ENCODE measurements around the gene FBXL13. TPM values are rescaled to one million over a fixed set of nuclear protein-coding genes. Genes with fewer than 3 reads are reported as not detected.
A peak's percentile ranks its signal among the peaks of the same experiment; 100 is the strongest.
"Not testable (repeated sequence)": the region's sequence is repeated elsewhere in the genome, so short reads cannot be mapped to it uniquely, and the experiment has no call there.

FBXL13 gene
- 6.5 TPM for total RNA-seq

- FAIRE-seq (no peak), DNase-seq (ENCODE audit: low spot score in 2 of 2) (peak; percentile 86 to 90)
Measured at GRCh38 chr7:103074519-103075336, at the start of gene FBXL13, which contains the start of gene ARMC10. Gene FBXL13, minus strand, starts transcription at chr7:103074796. Gene ARMC10, plus strand, starts transcription at chr7:103075140. Its CDS starts 133 bp downstream, at chr7:103075273.

- FAIRE-seq (no peak), DNase-seq (ENCODE audit: low spot score in 2 of 2) (no peak)
Measured at GRCh38 chr7:103123529-103123928, 48.9 kb upstream of the FBXL13 start.

GRCh38 chr7:103121641-103122040 is 47.0 kb upstream of the FBXL13 start:
- DNase-seq (ENCODE audit: low spot score in 2 of 2) = no peak
- FAIRE-seq = no peak

- DNase-seq (ENCODE audit: low spot score in 2 of 2) = no peak
- FAIRE-seq = no peak
Measured at GRCh38 chr7:103120362-103120761, 45.8 kb upstream of the FBXL13 start.

- FAIRE-seq = no peak
Measured at GRCh38 chr7:103119791-103120291, 45.2 kb upstream of the FBXL13 start.

GRCh38 chr7:103117465-103117864 is 42.9 kb upstream of the FBXL13 start:
- DNase-seq (ENCODE audit: low spot score in 2 of 2) (no peak), FAIRE-seq (no peak)

More at GRCh38 chr7:103119791-103120291, 45.2 kb upstream of the FBXL13 start:
- DNase-seq (ENCODE audit: low spot score in 2 of 2) = no peak

- DNase-seq (ENCODE audit: low spot score in 2 of 2) = peak in 1 of 2 donors; percentile 6
- FAIRE-seq = no peak
Measured at GRCh38 chr7:103116991-103117390, 42.4 kb upstream of the FBXL13 start.

GRCh38 chr7:103116511-103116910 is 41.9 kb upstream of the FBXL13 start:
- no peak for DNase-seq (ENCODE audit: low spot score in 2 of 2)
- FAIRE-seq = no peak

- FAIRE-seq (no peak), DNase-seq (ENCODE audit: low spot score in 2 of 2) (no peak)
Measured at GRCh38 chr7:103115771-103116170, 41.2 kb upstream of the FBXL13 start.

- FAIRE-seq = no peak
Measured at GRCh38 chr7:103114576-103115008, 40.0 kb upstream of the FBXL13 start.

GRCh38 chr7:103113164-103113563 is 38.6 kb upstream of the FBXL13 start:
- FAIRE-seq (no peak), DNase-seq (ENCODE audit: low spot score in 2 of 2) (no peak)

More at GRCh38 chr7:103114576-103115008, 40.0 kb upstream of the FBXL13 start:
- DNase-seq (ENCODE audit: low spot score in 2 of 2) = no peak

GRCh38 chr7:103106703-103107070 is 32.1 kb upstream of the FBXL13 start:
- not testable (repeated sequence) for FAIRE-seq

GRCh38 chr7:103106005-103106702 is 31.6 kb upstream of the FBXL13 start:
- DNase-seq (ENCODE audit: low spot score in 2 of 2) (no peak), FAIRE-seq (no peak)

More at GRCh38 chr7:103106703-103107070, 32.1 kb upstream of the FBXL13 start:
- DNase-seq (ENCODE audit: low spot score in 2 of 2) = not testable (repeated sequence)

GRCh38 chr7:103101543-103101942 is 26.9 kb upstream of the FBXL13 start:
- FAIRE-seq (no peak), DNase-seq (ENCODE audit: low spot score in 2 of 2) (no peak)

GRCh38 chr7:103100348-103100747 is 25.8 kb upstream of the FBXL13 start:
- no peak for FAIRE-seq

GRCh38 chr7:103097041-103097440 is 22.4 kb upstream of the FBXL13 start:
- FAIRE-seq (no peak), DNase-seq (ENCODE audit: low spot score in 2 of 2) (no peak)

More at GRCh38 chr7:103100348-103100747, 25.8 kb upstream of the FBXL13 start:
- no peak for DNase-seq (ENCODE audit: low spot score in 2 of 2)

GRCh38 chr7:103095558-103095957 is 21.0 kb upstream of the FBXL13 start:
- not testable (repeated sequence) for DNase-seq (ENCODE audit: low spot score in 2 of 2); FAIRE-seq

GRCh38 chr7:103094102-103094501 is 19.5 kb upstream of the FBXL13 start:
- peak in 1 of 2 donors; percentile 22 for DNase-seq (ENCODE audit: low spot score in 2 of 2)
- FAIRE-seq = peak; percentile 66

GRCh38 chr7:103093429-103093828 is 18.8 kb upstream of the FBXL13 start:
- FAIRE-seq = no peak
- DNase-seq (ENCODE audit: low spot score in 2 of 2) = no peak

- DNase-seq (ENCODE audit: low spot score in 2 of 2); FAIRE-seq: not testable (repeated sequence)
Measured at GRCh38 chr7:103092321-103092720, 17.7 kb upstream of the FBXL13 start.

GRCh38 chr7:103083210-103083609 is 8.6 kb upstream of the FBXL13 start:
- FAIRE-seq = no peak

More at GRCh38 chr7:103083210-103083609, 8.6 kb upstream of the FBXL13 start:
- no peak for DNase-seq (ENCODE audit: low spot score in 2 of 2)

Measured in frontal cortex (tissue), 4 donors.